RCC 7860 (cell line): ENCODE data around the gene IL23R.

Experiments used
- DNase-seq: peaks from one replicate; pipeline ENCODE4 v3.0.0-alpha.2; 2015; ENCODE audit warnings: low spot score
- FAIRE-seq: peaks from 2 replicates; lab custom pipeline; 2012; peaks lifted over from hg19 to GRCh38; lab: Jason Lieb, UNC

The IL23R gene

GRCh38 chr1:67294836-67295617 is 128.8 kb downstream of the IL23R start:
- DNase-seq (no peak), FAIRE-seq (no peak)

- DNase-seq (no peak), FAIRE-seq (no peak)
These were observed 132.5 kb downstream of the IL23R start for GRCh38 chr1:67298762-67299161.

GRCh38 chr1:67299296-67299695 is 133.0 kb downstream of the IL23R start:
- FAIRE-seq (no peak), DNase-seq (no peak)

- DNase-seq = no peak
- no peak for FAIRE-seq
These were observed 134.3 kb downstream of the IL23R start for GRCh38 chr1:67300561-67300960.

- no peak for FAIRE-seq
These were observed 137.8 kb downstream of the IL23R start for GRCh38 chr1:67304023-67304422.

GRCh38 chr1:67306547-67306946 is 140.3 kb downstream of the IL23R start:
- DNase-seq (no peak), FAIRE-seq (no peak)

More at GRCh38 chr1:67304023-67304422, 137.8 kb downstream of the IL23R start:
- DNase-seq = no peak

- DNase-seq (no peak), FAIRE-seq (no peak)
These were observed 141.2 kb downstream of the IL23R start, which contains the start of gene IL12RB2 for GRCh38 chr1:67307251-67308060. TSS of gene IL12RB2 (plus strand) at chr1:67307873. CDS start at chr1:67320369, 12,496 bp downstream.

- DNase-seq (no peak), FAIRE-seq (no peak)
These were observed 141.9 kb downstream of the IL23R start for GRCh38 chr1:67308136-67308535.
